ENCODE data around the gene EPHB1.

EPHB1 gene

DNA sequence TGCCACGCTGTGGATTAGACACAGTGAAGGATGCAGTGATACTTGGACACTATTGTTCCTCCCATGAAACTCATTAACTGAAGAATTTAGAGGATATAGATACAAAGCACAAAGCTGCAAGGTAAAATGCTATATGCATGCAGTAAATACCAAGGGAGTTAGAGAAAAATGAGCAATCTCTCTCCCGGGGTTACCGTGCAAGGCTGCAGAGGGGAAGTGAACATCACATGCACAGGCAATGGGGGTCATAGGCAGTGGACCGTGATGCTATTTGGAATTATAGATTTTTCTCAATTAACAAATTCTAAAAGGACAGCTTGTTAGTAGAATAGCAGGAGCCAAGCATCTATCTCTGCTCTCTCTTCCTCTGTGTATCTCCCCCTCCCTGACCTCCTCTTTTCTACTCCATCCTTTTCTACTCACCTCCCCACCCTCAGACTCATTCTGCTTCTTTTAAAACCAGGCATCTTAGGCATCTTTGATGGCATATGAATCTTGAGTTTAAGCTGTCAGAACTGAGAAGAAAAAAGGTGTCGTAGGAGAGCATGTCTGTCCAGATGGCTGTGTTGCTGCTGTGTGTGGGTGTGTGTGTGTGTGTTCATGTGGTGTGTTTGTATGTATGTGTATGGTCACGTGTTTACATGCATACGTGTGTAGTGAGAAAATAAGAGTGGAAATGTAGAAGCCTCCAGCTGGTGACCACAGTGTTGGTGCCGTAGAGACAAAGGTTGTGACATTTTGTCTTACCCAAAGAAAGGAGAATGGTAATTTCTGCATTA, 339.0 kb downstream of the EPHB1 start:
- DNase-seq (ENCODE audit: low read depth, low spot score) = no peak
- TF ChIP-seq, protein P1, sequence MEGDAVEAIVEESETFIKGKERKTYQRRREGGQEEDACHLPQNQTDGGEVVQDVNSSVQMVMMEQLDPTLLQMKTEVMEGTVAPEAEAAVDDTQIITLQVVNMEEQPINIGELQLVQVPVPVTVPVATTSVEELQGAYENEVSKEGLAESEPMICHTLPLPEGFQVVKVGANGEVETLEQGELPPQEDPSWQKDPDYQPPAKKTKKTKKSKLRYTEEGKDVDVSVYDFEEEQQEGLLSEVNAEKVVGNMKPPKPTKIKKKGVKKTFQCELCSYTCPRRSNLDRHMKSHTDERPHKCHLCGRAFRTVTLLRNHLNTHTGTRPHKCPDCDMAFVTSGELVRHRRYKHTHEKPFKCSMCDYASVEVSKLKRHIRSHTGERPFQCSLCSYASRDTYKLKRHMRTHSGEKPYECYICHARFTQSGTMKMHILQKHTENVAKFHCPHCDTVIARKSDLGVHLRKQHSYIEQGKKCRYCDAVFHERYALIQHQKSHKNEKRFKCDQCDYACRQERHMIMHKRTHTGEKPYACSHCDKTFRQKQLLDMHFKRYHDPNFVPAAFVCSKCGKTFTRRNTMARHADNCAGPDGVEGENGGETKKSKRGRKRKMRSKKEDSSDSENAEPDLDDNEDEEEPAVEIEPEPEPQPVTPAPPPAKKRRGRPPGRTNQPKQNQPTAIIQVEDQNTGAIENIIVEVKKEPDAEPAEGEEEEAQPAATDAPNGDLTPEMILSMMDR (IDR thresholded peaks at IDR 0.05; ENCODE audit: low read depth, low read length) = no peak
- in situ Hi-C loops (cut with HindIII; ENCODE audit: low sequenced_read_pairs) = no loop called here
- no peak overlapping the region for H3K4me3 ChIP-seq (ENCODE audit: low read depth, low read length)

- DNase-seq (ENCODE audit: low read depth, low spot score) = no peak
- H3K4me3 ChIP-seq (ENCODE audit: low read depth, low read length) = no peak overlapping the region
- in situ Hi-C loops (cut with HindIII; ENCODE audit: low sequenced_read_pairs) = no loop called here
- TF ChIP-seq, protein P1 (IDR thresholded peaks at IDR 0.05; ENCODE audit: low read depth, low read length) = no peak
Measured at GRCh38 chr3:135134684-135135075, 339.6 kb downstream of the EPHB1 start.

DNA sequence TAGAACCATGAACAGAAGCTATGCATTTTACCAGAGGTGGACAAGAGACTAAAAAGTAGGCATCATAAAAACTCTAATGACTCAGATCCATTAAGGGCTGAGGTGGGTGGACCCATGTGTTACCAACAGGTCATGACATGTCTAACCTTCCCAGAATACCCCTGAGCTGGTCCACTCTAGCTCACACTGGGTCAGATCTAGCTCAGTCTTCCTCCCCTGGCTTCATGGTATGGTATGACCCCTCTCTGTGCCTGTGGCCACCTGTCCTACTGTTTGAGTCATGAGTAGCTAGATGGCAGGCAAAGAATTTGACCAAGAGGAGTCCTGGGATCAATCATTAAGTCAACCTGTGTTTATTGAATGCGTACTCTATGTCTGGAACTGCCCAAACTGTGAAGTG, 340.4 kb downstream of the EPHB1 start:
- in situ Hi-C loops (cut with HindIII; ENCODE audit: low sequenced_read_pairs) = no loop called here
- TF ChIP-seq, protein P1 (IDR thresholded peaks at IDR 0.05; ENCODE audit: low read depth, low read length) = no peak
- H3K4me3 ChIP-seq (ENCODE audit: low read depth, low read length) = no peak overlapping the region
- no peak for DNase-seq (ENCODE audit: low read depth, low spot score)

DNA sequence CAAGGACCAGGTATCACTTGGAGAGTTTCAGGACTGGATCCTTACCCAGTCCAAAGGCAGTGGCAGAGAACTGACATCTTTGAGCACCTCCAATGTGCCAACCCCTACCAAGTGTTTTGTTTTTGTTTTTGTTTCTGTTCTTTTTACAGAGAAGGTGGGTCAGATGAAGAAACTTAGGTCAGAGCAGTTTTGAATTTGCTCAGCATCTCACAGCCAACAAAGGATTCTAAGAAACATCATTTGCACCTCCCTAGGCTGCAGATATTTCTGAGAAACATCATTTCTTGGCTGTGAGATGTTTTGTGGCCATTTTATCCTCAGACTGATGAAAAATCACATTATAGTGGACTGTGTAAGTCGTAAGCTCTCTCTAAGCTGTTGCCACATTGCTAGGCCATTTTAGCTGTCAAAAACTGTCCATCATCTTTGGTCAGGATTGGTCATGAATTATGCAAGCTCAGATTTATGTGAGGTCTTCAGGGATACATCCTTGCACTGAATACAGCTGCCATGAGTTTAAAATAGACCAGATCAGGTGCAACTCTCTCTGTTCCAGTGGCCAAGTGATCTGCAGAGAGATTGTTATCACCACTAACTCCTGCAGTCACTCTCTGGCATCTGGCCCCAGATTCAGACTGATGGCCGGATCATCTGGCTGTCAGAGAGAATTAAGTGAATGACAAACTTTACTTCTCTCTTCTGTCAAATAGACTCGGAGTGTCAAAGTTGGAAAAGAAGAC, 341.5 kb downstream of the EPHB1 start:
- in situ Hi-C loops (cut with HindIII; ENCODE audit: low sequenced_read_pairs) = no loop called here
- no peak overlapping the region for H3K4me3 ChIP-seq (ENCODE audit: low read depth, low read length)
- TF ChIP-seq, protein P1 (IDR thresholded peaks at IDR 0.05; ENCODE audit: low read depth, low read length) = no peak
- DNase-seq (ENCODE audit: low read depth, low spot score) = no peak

DNA sequence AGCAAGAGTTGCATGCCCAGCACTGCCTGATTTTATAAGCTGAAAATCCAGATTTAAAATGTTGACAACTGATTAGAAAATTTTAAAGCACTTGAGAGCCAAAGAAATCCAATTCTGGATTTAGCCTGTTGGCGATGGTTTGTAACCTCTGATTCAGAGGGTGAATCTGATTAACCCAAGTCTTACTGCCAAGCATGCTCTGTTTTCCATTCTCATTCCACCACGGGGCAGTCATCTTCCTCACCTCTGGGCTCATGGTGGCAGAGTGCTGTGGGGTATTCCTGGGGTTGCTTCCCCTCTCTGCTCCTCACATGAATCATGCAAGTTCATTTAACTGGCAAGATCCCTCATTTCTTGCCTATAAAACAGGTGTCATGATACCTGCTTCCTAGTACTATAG, 342.2 kb downstream of the EPHB1 start:
- no peak for DNase-seq (ENCODE audit: low read depth, low spot score)
- TF ChIP-seq, protein P1 (IDR thresholded peaks at IDR 0.05; ENCODE audit: low read depth, low read length) = no peak
- in situ Hi-C loops (cut with HindIII; ENCODE audit: low sequenced_read_pairs) = no loop called here

DNA sequence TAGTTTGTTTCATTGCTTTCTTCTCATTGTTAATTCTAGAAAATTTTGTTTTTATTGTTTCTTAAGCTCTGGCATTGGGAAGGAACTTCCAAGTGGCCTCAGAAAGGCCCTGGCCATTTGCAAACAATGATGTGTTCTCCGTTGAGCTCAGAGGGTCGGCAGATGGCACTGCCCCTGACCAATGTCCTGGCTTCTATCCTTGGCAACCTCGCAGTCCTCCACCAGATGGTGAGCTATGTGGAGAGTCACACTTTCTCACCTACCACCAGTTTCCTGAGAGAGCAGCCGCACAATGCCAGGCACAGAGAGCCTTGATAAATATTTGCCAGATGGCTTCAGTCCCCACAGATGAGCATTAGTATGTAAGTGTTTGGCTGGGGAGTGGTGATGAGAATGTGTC, 343.7 kb downstream of the EPHB1 start:
- TF ChIP-seq, protein P1 (IDR thresholded peaks at IDR 0.05; ENCODE audit: low read depth, low read length) = no peak
- no peak for DNase-seq (ENCODE audit: low read depth, low spot score)
- in situ Hi-C loops (cut with HindIII; ENCODE audit: low sequenced_read_pairs) = no loop called here
- no peak overlapping the region for H3K4me3 ChIP-seq (ENCODE audit: low read depth, low read length)

More for the DNA sequence above, 342.2 kb downstream of the EPHB1 start:
- no peak overlapping the region for H3K4me3 ChIP-seq (ENCODE audit: low read depth, low read length)

Data from astrocyte of the spinal cord (primary cell).